ENCODE results near the gene TNKS1BP1. TPM values are rescaled to one million over a fixed set of nuclear protein-coding genes. Genes with fewer than 3 reads are reported as not detected.
"Not testable (repeated sequence)": the region's sequence is repeated elsewhere in the genome, so short reads cannot be mapped to it uniquely, and the experiment has no call there.

The TNKS1BP1 gene
- polyA plus RNA-seq, 2 donors: 114 to 249 TPM

DNA sequence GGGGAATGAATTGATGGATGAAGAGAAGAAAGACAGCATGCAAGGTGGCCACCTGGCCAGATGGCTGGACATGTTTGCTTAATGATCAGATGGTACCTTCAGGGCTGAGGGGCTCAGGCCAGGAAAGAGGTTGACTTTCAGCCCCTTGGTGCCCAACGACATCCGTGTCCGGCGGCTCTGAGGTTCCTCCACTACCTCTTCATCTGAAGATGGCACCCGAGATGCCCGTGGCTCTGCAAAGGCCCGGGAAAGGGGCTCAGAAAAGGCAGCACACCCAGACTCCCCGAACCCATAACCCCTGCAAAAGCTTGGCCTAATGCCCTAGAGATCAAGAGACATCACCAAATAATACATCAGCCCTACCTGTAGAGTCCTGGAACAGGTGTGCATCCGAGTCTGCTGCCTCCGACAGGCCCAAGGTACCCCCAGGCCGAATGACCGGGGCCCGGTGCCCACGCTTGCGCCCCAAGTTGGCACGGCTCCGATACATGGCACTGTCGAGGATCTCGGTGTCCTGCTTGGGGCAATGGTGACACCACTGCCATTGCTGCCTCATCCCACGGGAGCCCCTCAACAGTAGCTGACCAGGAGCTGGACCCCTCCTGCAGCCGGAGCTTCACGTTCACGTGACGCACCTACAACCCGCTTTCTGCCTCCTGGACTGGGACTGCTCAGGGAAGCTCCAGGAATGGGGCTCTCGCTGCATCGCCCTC, 22.9 kb downstream of the TNKS1BP1 start:
- peaks cover 0 to 21% of the 10 kb centered on the region in 2 donors for H3K4me1 ChIP-seq (ENCODE audit: control insufficient read depth in 2 of 2, insufficient read depth in 2 of 2, low read length in 1 of 2)
- peaks cover 0 to 18% of the 10 kb centered on the region in 2 donors for H3K9me3 ChIP-seq (ENCODE audit: control insufficient read depth in 2 of 2, insufficient read depth in 1 of 2, low read depth in 1 of 2, low read length in 1 of 2)
- WGBS, 2 donors: 95% methylated on average over 27 of the region's 27 CpGs
- no peak overlapping the region for H3K4me3 ChIP-seq (ENCODE audit: low read depth in 1 of 2, low read length in 2 of 2)
- no peak overlapping the region for H3K27ac ChIP-seq (ENCODE audit: low read depth in 2 of 2, low read length in 1 of 2)
- H3K27me3 ChIP-seq (ENCODE audit: control insufficient read depth in 1 of 2, insufficient read depth in 2 of 2, low read length in 2 of 2): no peaks in the 10 kb centered on the region
- peaks cover 25 to 52% of the 10 kb centered on the region in 2 donors for H3K36me3 ChIP-seq (ENCODE audit: control insufficient read depth in 2 of 2, insufficient read depth in 2 of 2, low read length in 1 of 2)

DNA sequence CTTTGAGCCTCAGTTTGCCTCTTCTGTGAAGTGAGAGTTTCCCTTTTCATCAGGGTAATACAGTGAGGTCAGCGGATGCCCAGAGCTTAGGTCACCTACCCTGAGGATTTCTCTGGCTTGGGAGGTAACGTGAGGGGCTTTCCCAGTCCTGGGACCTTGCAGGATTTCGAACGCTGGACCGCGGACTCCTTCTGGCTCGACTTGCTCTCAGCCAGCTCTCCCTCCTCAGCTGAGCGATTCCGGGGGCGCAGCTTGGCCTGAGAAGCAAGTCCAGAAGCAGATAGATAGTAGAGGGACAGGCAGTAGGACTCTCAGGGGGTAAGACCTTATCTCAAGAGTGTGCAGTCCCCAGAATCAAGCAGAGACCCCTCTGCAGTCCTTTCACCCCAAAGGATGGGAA, 24.0 kb downstream of the TNKS1BP1 start:
- Histone ChIP-seq H3K27ac (ENCODE audit: low read depth in 2 of 2, low read length in 1 of 2) (no peak overlapping the region), H3K4me3 (ENCODE audit: low read depth in 1 of 2, low read length in 2 of 2) (no peak overlapping the region), H3K27me3 (ENCODE audit: control insufficient read depth in 1 of 2, insufficient read depth in 2 of 2, low read length in 2 of 2) (no peaks in the 10 kb centered on the region), H3K36me3 (ENCODE audit: control insufficient read depth in 2 of 2, insufficient read depth in 2 of 2, low read length in 1 of 2) (peaks cover 25 to 52% of the 10 kb centered on the region in 2 donors), H3K9me3 (ENCODE audit: control insufficient read depth in 2 of 2, insufficient read depth in 1 of 2, low read depth in 1 of 2, low read length in 1 of 2) (peaks cover 0 to 18% of the 10 kb centered on the region in 2 donors), H3K4me1 (ENCODE audit: control insufficient read depth in 2 of 2, insufficient read depth in 2 of 2, low read length in 1 of 2) (peaks cover 0 to 20% of the 10 kb centered on the region in 2 donors)
- 97% methylated on average over 10 of the region's 10 CpGs for WGBS, 2 donors

DNA sequence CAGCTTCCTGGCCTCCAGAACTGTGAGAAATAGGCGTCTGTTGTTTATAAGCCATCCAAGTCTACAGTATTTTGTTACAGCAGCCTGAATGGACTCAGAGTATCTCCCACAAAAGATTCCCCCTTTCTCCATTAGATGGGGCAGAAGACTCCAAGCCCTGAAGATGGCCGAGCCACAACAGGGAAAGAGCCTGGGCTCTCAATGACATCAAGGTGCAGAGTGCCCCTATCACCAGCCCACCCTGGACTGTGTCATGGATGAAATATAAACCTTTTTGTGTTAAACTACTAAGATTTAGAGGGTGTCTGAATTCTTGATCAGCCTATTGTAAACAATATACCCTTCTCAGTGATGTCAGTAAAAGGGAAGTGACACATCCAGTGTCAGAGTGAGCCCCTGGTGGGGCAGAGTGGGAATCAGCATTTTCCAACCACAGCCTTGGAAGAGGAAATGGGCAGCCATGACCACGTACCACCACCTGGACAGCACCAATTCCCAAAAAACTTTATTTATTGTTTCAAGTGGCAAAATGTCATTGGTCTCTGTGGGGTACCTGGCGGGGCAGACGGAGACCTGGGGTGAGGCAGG, 25.5 kb downstream of the TNKS1BP1 start:
- Histone ChIP-seq H3K4me3 (ENCODE audit: low read depth in 1 of 2, low read length in 2 of 2) (no peak overlapping the region), H3K27me3 (ENCODE audit: control insufficient read depth in 1 of 2, insufficient read depth in 2 of 2, low read length in 2 of 2) (no peaks in the 10 kb centered on the region), H3K36me3 (ENCODE audit: control insufficient read depth in 2 of 2, insufficient read depth in 2 of 2, low read length in 1 of 2) (peaks cover 25 to 45% of the 10 kb centered on the region in 2 donors)

DNA sequence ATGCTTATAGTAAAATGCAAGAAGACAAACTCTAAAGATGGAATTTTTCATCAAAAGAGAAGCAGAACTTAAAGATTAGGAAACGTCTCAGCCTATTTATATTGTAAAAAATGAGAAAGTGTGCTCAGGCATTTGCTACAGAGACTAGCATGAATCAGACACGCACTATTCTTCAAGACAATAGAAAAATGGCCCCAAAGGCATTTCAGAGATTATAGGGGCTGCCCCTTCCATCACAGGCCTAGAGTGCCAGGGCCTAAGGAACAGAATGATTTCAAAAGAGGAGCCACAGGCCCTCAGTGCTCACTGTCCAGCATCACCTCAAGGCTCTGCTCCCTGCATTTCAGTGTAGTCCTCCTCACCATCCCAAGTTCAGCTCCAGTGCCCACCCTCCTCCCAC, 27.5 kb downstream of the TNKS1BP1 start:
- peaks cover 0 to 18% of the 10 kb centered on the region in 2 donors for H3K9me3 ChIP-seq (ENCODE audit: control insufficient read depth in 2 of 2, insufficient read depth in 1 of 2, low read depth in 1 of 2, low read length in 1 of 2)
- H3K4me1 ChIP-seq (ENCODE audit: control insufficient read depth in 2 of 2, insufficient read depth in 2 of 2, low read length in 1 of 2): peaks cover 5 to 12% of the 10 kb centered on the region in 2 donors
- no peak overlapping the region for H3K4me3 ChIP-seq (ENCODE audit: low read depth in 1 of 2, low read length in 2 of 2)
- no peak overlapping the region for H3K27ac ChIP-seq (ENCODE audit: low read depth in 2 of 2, low read length in 1 of 2)
- 58 to 66% methylated on average over 2 of the region's 2 CpGs for WGBS, 2 donors
- peaks cover 24 to 33% of the 10 kb centered on the region in 2 donors for H3K36me3 ChIP-seq (ENCODE audit: control insufficient read depth in 2 of 2, insufficient read depth in 2 of 2, low read length in 1 of 2)
- H3K27me3 ChIP-seq (ENCODE audit: control insufficient read depth in 1 of 2, insufficient read depth in 2 of 2, low read length in 2 of 2): no peaks in the 10 kb centered on the region

More for the DNA sequence above, 25.5 kb downstream of the TNKS1BP1 start:
- Histone ChIP-seq H3K4me1 (ENCODE audit: control insufficient read depth in 2 of 2, insufficient read depth in 2 of 2, low read length in 1 of 2) (peaks cover 2 to 14% of the 10 kb centered on the region in 2 donors), H3K27ac (ENCODE audit: low read depth in 2 of 2, low read length in 1 of 2) (no peak overlapping the region), H3K9me3 (ENCODE audit: control insufficient read depth in 2 of 2, insufficient read depth in 1 of 2, low read depth in 1 of 2, low read length in 1 of 2) (peaks cover 0 to 18% of the 10 kb centered on the region in 2 donors)
- 96 to 98% methylated on average over 5 of the region's 5 CpGs for WGBS, 2 donors

DNA sequence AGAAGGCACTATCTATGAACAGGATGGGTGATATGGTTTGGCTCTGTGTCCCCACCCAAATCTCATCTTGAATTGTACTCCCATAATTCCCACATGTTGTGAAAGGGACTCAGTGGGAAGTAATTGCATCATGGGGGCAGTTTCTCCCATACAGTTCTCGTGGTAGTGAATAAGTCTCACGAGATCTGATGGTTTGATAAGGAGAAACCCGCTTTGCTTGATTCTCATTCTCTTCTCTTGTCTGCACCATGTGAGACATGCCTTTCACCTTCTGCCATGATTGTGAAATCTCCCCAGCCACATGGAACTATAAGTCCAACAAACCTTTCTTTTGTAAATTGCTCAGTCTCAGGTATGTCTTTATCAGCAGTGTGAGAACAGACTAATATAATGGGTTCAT, 28.5 kb downstream of the TNKS1BP1 start:
- Histone ChIP-seq H3K9me3 (ENCODE audit: control insufficient read depth in 2 of 2, insufficient read depth in 1 of 2, low read depth in 1 of 2, low read length in 1 of 2) (peaks cover 0 to 18% of the 10 kb centered on the region in 2 donors), H3K4me1 (ENCODE audit: control insufficient read depth in 2 of 2, insufficient read depth in 2 of 2, low read length in 1 of 2) (peaks cover 5 to 12% of the 10 kb centered on the region in 2 donors), H3K36me3 (ENCODE audit: control insufficient read depth in 2 of 2, insufficient read depth in 2 of 2, low read length in 1 of 2) (peaks cover 16 to 23% of the 10 kb centered on the region in 2 donors)
- H3K27me3 ChIP-seq (ENCODE audit: control insufficient read depth in 1 of 2, insufficient read depth in 2 of 2, low read length in 2 of 2); H3K4me3 ChIP-seq (ENCODE audit: low read depth in 1 of 2, low read length in 2 of 2); H3K27ac ChIP-seq (ENCODE audit: low read depth in 2 of 2, low read length in 1 of 2): not testable (repeated sequence)
- 75 to 79% methylated on average over 3 of the region's 3 CpGs for WGBS, 2 donors

DNA sequence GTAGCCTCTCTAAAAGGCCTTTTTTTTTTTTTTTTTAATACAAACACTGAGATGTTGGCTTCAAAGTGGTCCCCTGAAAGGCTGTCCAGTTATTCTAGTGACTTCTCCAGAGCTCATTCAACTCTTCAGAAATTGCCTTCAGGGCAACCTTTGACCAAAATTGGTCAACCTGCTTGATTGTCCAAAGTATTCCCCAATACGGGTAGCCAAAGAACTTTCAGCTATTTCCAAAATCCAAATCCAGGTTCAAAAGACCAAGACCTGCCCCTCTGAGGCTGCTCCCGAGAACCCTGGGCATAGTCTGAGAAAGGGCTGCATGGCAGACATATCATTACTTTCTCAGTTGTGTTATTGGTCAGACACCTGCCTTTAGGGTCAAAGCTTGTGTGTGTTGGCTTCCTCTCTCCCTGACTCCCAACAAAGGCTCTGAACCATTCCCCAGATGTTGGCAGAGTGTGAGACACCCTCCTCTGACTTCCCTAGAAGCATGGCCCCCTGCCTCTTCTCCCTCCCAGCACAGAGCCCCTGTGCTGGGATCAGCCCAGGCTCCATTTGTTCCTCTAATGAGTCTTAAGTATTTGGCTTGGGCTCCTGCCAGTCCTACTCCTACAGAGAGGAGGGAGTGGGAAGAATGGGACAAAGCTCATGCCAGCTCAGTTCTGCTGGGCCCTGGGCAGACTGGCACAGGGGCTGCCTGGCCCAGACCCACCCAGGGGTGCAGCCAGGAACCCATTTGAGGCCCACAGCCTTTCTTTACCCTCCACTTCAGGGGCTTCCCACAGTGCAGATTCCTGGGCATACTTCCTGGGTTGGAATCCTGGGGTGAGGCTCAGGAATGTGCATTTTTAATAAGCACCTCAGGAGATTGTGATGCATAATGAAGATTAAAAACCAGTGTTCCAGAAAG, 30.3 kb downstream of the TNKS1BP1 start:
- Histone ChIP-seq H3K4me1 (ENCODE audit: control insufficient read depth in 2 of 2, insufficient read depth in 2 of 2, low read length in 1 of 2) (peaks cover 5 to 12% of the 10 kb centered on the region in 2 donors), H3K4me3 (ENCODE audit: low read depth in 1 of 2, low read length in 2 of 2) (no peak overlapping the region), H3K9me3 (ENCODE audit: control insufficient read depth in 2 of 2, insufficient read depth in 1 of 2, low read depth in 1 of 2, low read length in 1 of 2) (peaks cover 0 to 5% of the 10 kb centered on the region in 2 donors), H3K27ac (ENCODE audit: low read depth in 2 of 2, low read length in 1 of 2) (peak overlapping the region; percentile 94 to 95), H3K36me3 (ENCODE audit: control insufficient read depth in 2 of 2, insufficient read depth in 2 of 2, low read length in 1 of 2) (peaks cover 2 to 7% of the 10 kb centered on the region in 2 donors), H3K27me3 (ENCODE audit: control insufficient read depth in 1 of 2, insufficient read depth in 2 of 2, low read length in 2 of 2) (no peaks in the 10 kb centered on the region)
- 53 to 66% methylated on average over 2 of the region's 2 CpGs for WGBS, 2 donors

DNA sequence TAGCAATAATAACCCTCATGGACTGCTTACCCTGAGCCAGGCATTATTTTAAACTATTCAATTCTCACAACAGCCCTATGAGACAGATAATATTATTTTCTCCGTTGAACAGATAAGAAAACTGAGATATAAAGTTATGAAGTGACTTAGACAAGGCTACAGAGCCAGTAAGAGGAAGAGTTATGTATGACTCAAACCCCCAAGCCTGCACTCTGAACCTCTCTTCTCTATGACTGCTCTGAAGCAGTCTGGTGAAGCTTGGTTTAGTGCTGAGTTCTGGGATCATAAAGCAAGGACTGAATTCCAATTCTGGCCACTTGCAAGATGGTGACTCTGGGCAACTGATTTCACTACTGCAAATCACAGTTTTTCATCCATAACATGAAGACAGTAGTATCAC, 34.5 kb downstream of the TNKS1BP1 start:
- 60 to 77% methylated on average over 1 of the region's 1 CpG for WGBS, 2 donors
- Histone ChIP-seq H3K4me1 (ENCODE audit: control insufficient read depth in 2 of 2, insufficient read depth in 2 of 2, low read length in 1 of 2) (peaks cover 5 to 7% of the 10 kb centered on the region in 2 donors), H3K36me3 (ENCODE audit: control insufficient read depth in 2 of 2, insufficient read depth in 2 of 2, low read length in 1 of 2) (no peaks in the 10 kb centered on the region), H3K27ac (ENCODE audit: low read depth in 2 of 2, low read length in 1 of 2) (no peak overlapping the region), H3K9me3 (ENCODE audit: control insufficient read depth in 2 of 2, insufficient read depth in 1 of 2, low read depth in 1 of 2, low read length in 1 of 2) (no peaks in the 10 kb centered on the region), H3K27me3 (ENCODE audit: control insufficient read depth in 1 of 2, insufficient read depth in 2 of 2, low read length in 2 of 2) (no peaks in the 10 kb centered on the region), H3K4me3 (ENCODE audit: low read depth in 1 of 2, low read length in 2 of 2) (no peak overlapping the region)

DNA sequence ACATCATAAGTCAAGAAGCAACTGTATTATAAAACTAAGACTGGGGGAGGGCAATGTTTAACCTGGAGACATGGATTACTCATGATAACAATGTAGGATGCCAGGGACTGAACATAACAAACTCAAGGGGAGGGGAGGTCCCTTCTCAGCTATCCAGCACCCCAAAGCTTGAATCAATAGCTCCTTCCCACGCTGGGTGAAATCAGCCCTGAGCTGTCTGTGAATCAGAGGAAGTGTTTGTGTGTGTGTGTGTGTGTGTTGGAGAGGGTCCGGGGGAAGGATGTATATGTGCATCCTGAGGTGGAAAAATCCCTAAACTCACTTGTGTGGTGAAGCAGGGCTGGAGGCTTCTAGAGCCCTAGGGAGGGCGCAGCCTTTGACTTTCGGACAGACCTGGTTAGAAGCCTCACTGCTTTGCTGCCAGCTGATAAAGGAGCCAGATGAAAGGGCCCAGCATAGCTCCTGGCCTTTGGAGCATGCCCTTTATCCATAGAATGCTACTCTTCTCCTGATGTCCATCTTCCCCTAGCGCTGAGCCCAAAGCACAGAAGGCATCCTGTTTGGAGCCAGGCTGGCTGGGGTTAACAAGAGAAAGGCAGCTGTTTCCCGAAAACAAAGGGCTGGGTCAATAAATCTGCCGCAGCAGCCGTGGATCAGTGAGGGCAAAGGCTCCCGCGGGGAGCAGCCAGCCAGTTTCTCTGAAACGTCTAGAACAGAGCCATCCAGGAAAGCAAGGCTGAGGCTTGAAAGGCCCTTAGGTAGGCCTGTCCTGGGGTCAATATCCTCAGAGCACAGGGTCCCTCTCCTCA, 35.8 kb downstream of the TNKS1BP1 start:
- no peaks in the 10 kb centered on the region for H3K9me3 ChIP-seq (ENCODE audit: control insufficient read depth in 2 of 2, insufficient read depth in 1 of 2, low read depth in 1 of 2, low read length in 1 of 2)
- H3K36me3 ChIP-seq (ENCODE audit: control insufficient read depth in 2 of 2, insufficient read depth in 2 of 2, low read length in 1 of 2): no peaks in the 10 kb centered on the region
- peak overlapping the region in 1 of 2 donors; percentile 8 for H3K27ac ChIP-seq (ENCODE audit: low read depth in 2 of 2, low read length in 1 of 2)
- 17 to 20% methylated on average over 11 of the region's 11 CpGs for WGBS, 2 donors
- no peaks in the 10 kb centered on the region for H3K27me3 ChIP-seq (ENCODE audit: control insufficient read depth in 1 of 2, insufficient read depth in 2 of 2, low read length in 2 of 2)
- peaks cover 3 to 8% of the 10 kb centered on the region in 2 donors for H3K4me1 ChIP-seq (ENCODE audit: control insufficient read depth in 2 of 2, insufficient read depth in 2 of 2, low read length in 1 of 2)
- no peak overlapping the region for H3K4me3 ChIP-seq (ENCODE audit: low read depth in 1 of 2, low read length in 2 of 2)

DNA sequence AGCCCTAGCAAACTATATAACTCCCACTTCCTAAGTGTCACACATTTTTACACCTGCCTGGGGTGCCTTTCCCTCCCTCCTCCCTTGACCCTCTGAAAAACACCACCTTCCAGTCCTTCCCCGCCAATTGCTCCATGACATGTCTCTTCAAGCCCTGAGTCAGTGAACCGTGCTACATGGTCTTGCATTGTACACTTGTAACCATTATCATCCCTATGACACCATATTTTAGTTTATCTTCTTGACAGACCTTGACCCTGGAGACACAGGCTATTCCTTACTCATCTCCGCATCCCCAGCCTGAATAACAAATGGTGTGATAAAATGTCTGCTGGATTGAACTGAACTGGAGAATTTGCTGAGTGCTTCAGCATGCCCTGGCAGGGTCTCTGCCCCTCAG, 36.9 kb downstream of the TNKS1BP1 start:
- H3K9me3 ChIP-seq (ENCODE audit: control insufficient read depth in 2 of 2, insufficient read depth in 1 of 2, low read depth in 1 of 2, low read length in 1 of 2): no peaks in the 10 kb centered on the region
- no peak overlapping the region for H3K4me3 ChIP-seq (ENCODE audit: low read depth in 1 of 2, low read length in 2 of 2)
- 85 to 93% methylated on average over 3 of the region's 3 CpGs for WGBS, 2 donors

More for the DNA sequence above, 36.9 kb downstream of the TNKS1BP1 start:
- Histone ChIP-seq H3K27me3 (ENCODE audit: control insufficient read depth in 1 of 2, insufficient read depth in 2 of 2, low read length in 2 of 2) (no peaks in the 10 kb centered on the region), H3K27ac (ENCODE audit: low read depth in 2 of 2, low read length in 1 of 2) (no peak overlapping the region), H3K36me3 (ENCODE audit: control insufficient read depth in 2 of 2, insufficient read depth in 2 of 2, low read length in 1 of 2) (no peaks in the 10 kb centered on the region), H3K4me1 (ENCODE audit: control insufficient read depth in 2 of 2, insufficient read depth in 2 of 2, low read length in 1 of 2) (peaks cover 0 to 5% of the 10 kb centered on the region in 2 donors)
